Peyer's patch (tissue), 4 donors: ENCODE data around the gene PLEKHA6. TPM values are rescaled to one million over a fixed set of nuclear protein-coding genes. Genes with fewer than 3 reads are reported as not detected.

ENCODE experiments used
- DNase-seq, 3 donors: peaks; one replicate each; pipeline ENCODE4 v3.0.0-alpha.2; 2017 to 2019
- H3K27ac ChIP-seq, 4 donors: fragments of 200-600 bp; sonication (generic); one replicate each; pipeline ENCODE4 v1.5.1; 2016 to 2019
- H3K27me3 ChIP-seq, 2 donors: fragments of 200-600 bp; sonication (generic); one replicate each; pipeline ENCODE4 v1.5.1; 2019
- H3K36me3 ChIP-seq, 3 donors: fragments of 200-600 bp; sonication (generic); one replicate each; pipeline ENCODE4 v1.5.1; 2016 to 2019
- H3K4me1 ChIP-seq, 4 donors: fragments of 200-600 bp; sonication (generic); one replicate each; pipeline ENCODE4 v1.5.1; 2016 to 2019
- H3K4me3 ChIP-seq, 4 donors: fragments of 200-600 bp; sonication (generic); 1 replicate in 3 of 4; 2 replicates in 1 of 4; pipeline ENCODE4 v1.5.1; 2016 to 2019; ENCODE audit warnings: mild to moderate bottlenecking in 1 of 4
- H3K9me3 ChIP-seq, 4 donors: fragments of 200-600 bp; sonication (generic); one replicate each; pipeline ENCODE4 v1.5.1; 2016 to 2019; ENCODE audit warnings: mild to moderate bottlenecking in 1 of 4
- POLR2A ChIP-seq, 2 donors: fragments of 450-650 bp; IDR thresholded peaks; one replicate each; pipeline ENCODE4 v1.5.1; 2017; ENCODE audit warnings: antibody characterized with exemption in 2 of 2, mild to moderate bottlenecking in 2 of 2, moderate library complexity in 2 of 2
- total RNA-seq, 4 donors: library from RNA; depleted of rRNA; stranded (reverse); fragments of >200 nt; gene quantifications; one replicate each; pipeline ENCODE4 v1.1.0, GENCODE V29; 2016
- TF ChIP-seq, protein P1 (sequence below), 6 experiments: fragments of 450-650 bp in 4 of 6; fragments of 200-600 bp in 2 of 6; sonication (generic) in 1 of 6; IDR thresholded peaks; one replicate each; pipeline ENCODE4 v1.5.1; 2017 to 2019; ENCODE audit warnings: antibody characterized with exemption in 6 of 6, mild to moderate bottlenecking in 3 of 6, moderate library complexity in 1 of 6

Gene PLEKHA6
- total RNA-seq, 4 donors from 2014 or later = 57.3 to 91.6 (median 70.2) TPM

GRCh38 chr1:204285436-204286305, 74.1 kb downstream of the PLEKHA6 start:
- Histone ChIP-seq H3K4me3 (no peak overlapping the region), H3K9me3 (no peaks in the 10 kb centered on the region), H3K4me1 (peaks cover 0 to 38% (median 6%) of the 10 kb centered on the region in 4 donors), H3K27ac (peak overlapping the region in 3 of 4 donors; percentile 34 to 66 (median 63)), H3K36me3 (no peaks in the 10 kb centered on the region), H3K27me3 (no peaks in the 10 kb centered on the region)
- TF ChIP-seq, protein P1, sequence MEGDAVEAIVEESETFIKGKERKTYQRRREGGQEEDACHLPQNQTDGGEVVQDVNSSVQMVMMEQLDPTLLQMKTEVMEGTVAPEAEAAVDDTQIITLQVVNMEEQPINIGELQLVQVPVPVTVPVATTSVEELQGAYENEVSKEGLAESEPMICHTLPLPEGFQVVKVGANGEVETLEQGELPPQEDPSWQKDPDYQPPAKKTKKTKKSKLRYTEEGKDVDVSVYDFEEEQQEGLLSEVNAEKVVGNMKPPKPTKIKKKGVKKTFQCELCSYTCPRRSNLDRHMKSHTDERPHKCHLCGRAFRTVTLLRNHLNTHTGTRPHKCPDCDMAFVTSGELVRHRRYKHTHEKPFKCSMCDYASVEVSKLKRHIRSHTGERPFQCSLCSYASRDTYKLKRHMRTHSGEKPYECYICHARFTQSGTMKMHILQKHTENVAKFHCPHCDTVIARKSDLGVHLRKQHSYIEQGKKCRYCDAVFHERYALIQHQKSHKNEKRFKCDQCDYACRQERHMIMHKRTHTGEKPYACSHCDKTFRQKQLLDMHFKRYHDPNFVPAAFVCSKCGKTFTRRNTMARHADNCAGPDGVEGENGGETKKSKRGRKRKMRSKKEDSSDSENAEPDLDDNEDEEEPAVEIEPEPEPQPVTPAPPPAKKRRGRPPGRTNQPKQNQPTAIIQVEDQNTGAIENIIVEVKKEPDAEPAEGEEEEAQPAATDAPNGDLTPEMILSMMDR (IDR thresholded peaks at IDR 0.05) = no peak
- no peak for TF ChIP-seq POLR2A (IDR thresholded peaks at IDR 0.05)
- no peak for DNase-seq

- Histone ChIP-seq H3K4me1 (peaks cover 0 to 38% (median 6%) of the 10 kb centered on the region in 4 donors), H3K4me3 (no peak overlapping the region), H3K9me3 (no peaks in the 10 kb centered on the region), H3K27me3 (no peaks in the 10 kb centered on the region), H3K36me3 (no peaks in the 10 kb centered on the region), H3K27ac (no peak overlapping the region)
- TF ChIP-seq, protein P1 (IDR thresholded peaks at IDR 0.05) = no peak
- TF ChIP-seq POLR2A (IDR thresholded peaks at IDR 0.05) = no peak
- no peak for DNase-seq
Observed at GRCh38 chr1:204284929-204285328, 74.8 kb downstream of the PLEKHA6 start.

DNA sequence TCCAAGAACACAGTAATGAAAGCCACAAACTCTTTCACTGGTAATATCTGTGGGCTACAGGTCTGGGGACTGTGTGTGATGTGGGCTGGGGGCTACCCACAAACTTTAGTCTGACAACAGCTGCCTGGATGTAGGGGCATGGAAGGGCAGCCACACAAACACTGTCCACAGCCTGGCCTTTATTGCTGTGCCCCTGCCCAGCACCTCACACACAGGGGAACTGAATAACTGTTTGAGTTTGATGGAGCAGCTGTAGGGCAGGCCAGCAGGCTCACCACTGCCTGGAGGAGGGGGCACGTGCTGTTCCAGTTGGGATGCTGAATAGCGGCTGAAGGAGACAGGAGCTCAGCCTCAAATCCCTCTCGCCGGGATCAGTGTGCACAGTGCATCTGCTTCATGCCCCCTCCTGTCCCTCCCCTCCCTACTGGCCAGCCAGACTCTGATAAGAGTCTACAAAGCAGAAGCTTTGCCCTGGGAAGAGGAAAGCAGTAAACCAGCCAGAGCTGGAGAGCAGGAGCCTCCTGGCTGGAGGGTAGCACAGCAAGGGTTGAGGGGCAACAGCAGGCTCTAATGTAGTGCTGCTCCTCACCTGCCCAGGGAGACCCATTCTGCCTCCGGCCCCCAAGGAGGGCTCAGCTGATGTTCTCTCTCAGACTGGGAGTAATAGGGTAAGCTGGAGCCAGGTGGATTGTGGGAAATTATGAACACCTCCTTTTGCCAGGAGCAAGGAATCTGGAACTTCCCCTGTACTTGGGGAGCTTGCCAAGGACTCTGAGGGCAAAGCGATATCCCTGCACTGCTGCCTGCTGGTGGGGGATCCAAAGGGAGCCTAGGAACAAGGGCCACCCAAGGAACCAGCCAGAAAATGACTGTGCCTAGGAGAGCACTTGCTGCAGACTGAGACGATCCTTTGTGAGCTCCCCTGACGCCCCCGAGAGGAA, 75.7 kb downstream of the PLEKHA6 start:
- Histone ChIP-seq H3K36me3 (no peaks in the 10 kb centered on the region), H3K4me3 (no peak overlapping the region), H3K27me3 (no peaks in the 10 kb centered on the region), H3K27ac (peak overlapping the region in 1 of 4 donors; percentile 1), H3K9me3 (no peaks in the 10 kb centered on the region), H3K4me1 (peaks cover 0 to 39% (median 6%) of the 10 kb centered on the region in 4 donors)
- DNase-seq = no peak
- no peak for TF ChIP-seq POLR2A (IDR thresholded peaks at IDR 0.05)
- TF ChIP-seq, protein P1 (IDR thresholded peaks at IDR 0.05) = no peak

- DNase-seq = no peak
- H3K27me3 ChIP-seq = no peaks in the 10 kb centered on the region
- TF ChIP-seq, protein P1 (IDR thresholded peaks at IDR 0.05) = no peak
- TF ChIP-seq POLR2A (IDR thresholded peaks at IDR 0.05) = no peak
- peaks cover 0 to 35% (median 6%) of the 10 kb centered on the region in 4 donors for H3K4me1 ChIP-seq
- no peak overlapping the region for H3K4me3 ChIP-seq
- no peaks in the 10 kb centered on the region for H3K36me3 ChIP-seq
- peak overlapping the region in 2 of 4 donors; percentile 39 to 44 for H3K27ac ChIP-seq
- H3K9me3 ChIP-seq = no peaks in the 10 kb centered on the region
Observed at GRCh38 chr1:204282761-204283221, 76.9 kb downstream of the PLEKHA6 start.
